WTC11 (cell line): ENCODE results near the gene C5orf24. TPM values are rescaled to one million over a fixed set of nuclear protein-coding genes. Genes with fewer than 3 reads are reported as not detected.
A peak's percentile ranks its signal among the peaks of the same experiment; 100 is the strongest.

Source experiments
- AFF4 ChIP-seq: sonication (generic); formaldehyde crosslinking; IDR thresholded peaks from 2 replicates; pipeline ENCODE4 v1.8.1; 2023; ENCODE audit warnings: mild to moderate bottlenecking, missing genetic modification reagents, borderline replicate concordance
- ATF1 ChIP-seq: sonication (generic); formaldehyde crosslinking; IDR thresholded peaks from 2 replicates; pipeline ENCODE4 v1.8.1; 2023; ENCODE audit warnings: mild to moderate bottlenecking, moderate library complexity, missing genetic modification reagents
- ATF2 ChIP-seq: sonication (generic); formaldehyde crosslinking; IDR thresholded peaks from 2 replicates; pipeline ENCODE4 v1.8.1; 2022; ENCODE audit warnings: low read depth, missing genetic modification reagents, borderline replicate concordance
- ATF6 ChIP-seq: sonication (generic); formaldehyde crosslinking; IDR thresholded peaks from 2 replicates; pipeline ENCODE4 v1.8.1; 2023; ENCODE audit warnings: mild to moderate bottlenecking, missing genetic modification reagents
- CBFB ChIP-seq: sonication (generic); formaldehyde crosslinking; IDR thresholded peaks from 2 replicates; pipeline ENCODE4 v1.8.1; 2022; ENCODE audit warnings: mild to moderate bottlenecking, low read depth, missing genetic modification reagents
- CDX4 ChIP-seq: fragments of 250-450 bp; sonication (Bioruptor Pico); IDR thresholded peaks from 2 replicates; pipeline ENCODE4 v1.9.0; 2021; ENCODE audit warnings: moderate library complexity, mild to moderate bottlenecking, inconsistent platforms, borderline replicate concordance
- CREM ChIP-seq: sonication (generic); formaldehyde crosslinking; IDR thresholded peaks from 2 replicates; pipeline ENCODE4 v1.8.1; 2022; ENCODE audit warnings: mild to moderate bottlenecking, missing genetic modification reagents, moderate library complexity
- E2F5 ChIP-seq: sonication (generic); formaldehyde crosslinking; IDR thresholded peaks from 2 replicates; pipeline ENCODE4 v1.8.1; 2022; ENCODE audit warnings: mild to moderate bottlenecking, moderate library complexity, missing genetic modification reagents
- EMX1 ChIP-seq: fragments of 250-450 bp; sonication (Bioruptor Pico); IDR thresholded peaks from 2 replicates; pipeline ENCODE4 v1.8.0; 2021; ENCODE audit warnings: mild to moderate bottlenecking
- ESRRA ChIP-seq: sonication (generic); formaldehyde crosslinking; IDR thresholded peaks from 2 replicates; pipeline ENCODE4 v1.8.1; 2022; ENCODE audit warnings: mild to moderate bottlenecking, missing genetic modification reagents, borderline replicate concordance
- FOXK1 ChIP-seq: sonication (generic); formaldehyde crosslinking; IDR thresholded peaks from 2 replicates; pipeline ENCODE4 v1.8.0; 2022; ENCODE audit warnings: mild to moderate bottlenecking, moderate library complexity, missing genetic modification reagents
- FOXP1 ChIP-seq: sonication (generic); formaldehyde crosslinking; IDR thresholded peaks from 2 replicates; pipeline ENCODE4 v1.8.0; 2022; ENCODE audit warnings: missing genetic modification reagents, mild to moderate bottlenecking, moderate library complexity, borderline replicate concordance
- HMGXB4 ChIP-seq: sonication (generic); formaldehyde crosslinking; IDR thresholded peaks from 2 replicates; pipeline ENCODE4 v1.8.1; 2023; ENCODE audit warnings: mild to moderate bottlenecking, moderate library complexity, missing genetic modification reagents
- JUN ChIP-seq: sonication (generic); formaldehyde crosslinking; IDR thresholded peaks from 2 replicates; pipeline ENCODE4 v1.8.0; 2023; ENCODE audit warnings: mild to moderate bottlenecking, missing genetic modification reagents
- NFE2L1 ChIP-seq: sonication (generic); formaldehyde crosslinking; IDR thresholded peaks from 2 replicates; pipeline ENCODE4 v1.8.1; 2023; ENCODE audit warnings: missing genetic modification reagents
- NFYB ChIP-seq: sonication (generic); formaldehyde crosslinking; conservative IDR thresholded peaks from 2 replicates; pipeline ENCODE4 v1.8.0; 2022; ENCODE audit warnings: low read depth, missing genetic modification reagents
- PRRX2 ChIP-seq: fragments of 250-450 bp; sonication (Bioruptor Pico); IDR thresholded peaks from 2 replicates; pipeline ENCODE4 v1.8.0; 2021; ENCODE audit warnings: mild to moderate bottlenecking
- SOX15 ChIP-seq: fragments of 250-450 bp; sonication (Bioruptor Pico); IDR thresholded peaks from 2 replicates; pipeline ENCODE4 v1.9.0; 2021; ENCODE audit warnings: mild to moderate bottlenecking
- SP1 ChIP-seq: sonication (generic); formaldehyde crosslinking; conservative IDR thresholded peaks from 2 replicates; pipeline ENCODE4 v1.8.1; 2022; ENCODE audit warnings: missing genetic modification reagents
- ZMAT4 ChIP-seq: fragments of 250-450 bp; sonication (Bioruptor Pico); IDR thresholded peaks from 2 replicates; pipeline ENCODE4 v1.9.0; 2021; ENCODE audit warnings: mild to moderate bottlenecking
- ZNF219 ChIP-seq: sonication (generic); formaldehyde crosslinking; IDR thresholded peaks from 2 replicates; pipeline ENCODE4 v1.8.0; 2023; ENCODE audit warnings: missing genetic modification reagents, mild to moderate bottlenecking, borderline replicate concordance
- ZNF263 ChIP-seq: sonication (generic); formaldehyde crosslinking; IDR thresholded peaks from 2 replicates; pipeline ENCODE4 v1.8.1; 2022; ENCODE audit warnings: low read depth, mild to moderate bottlenecking, moderate library complexity, missing genetic modification reagents
- ZNF512 ChIP-seq: sonication (generic); formaldehyde crosslinking; IDR thresholded peaks from 2 replicates; pipeline ENCODE4 v1.8.1; 2022; ENCODE audit warnings: missing genetic modification reagents, borderline replicate concordance
- ZNF671 ChIP-seq: fragments of 250-450 bp; sonication (Bioruptor Pico); IDR thresholded peaks from 2 replicates; pipeline ENCODE4 v1.8.0; 2021; ENCODE audit warnings: mild to moderate bottlenecking
- total RNA-seq: library from RNA; stranded (reverse); gene quantifications from 3 replicates; pipeline ENCODE4 v1.2.3, GENCODE V29; 2021

The C5orf24 gene
- total RNA-seq, 1 experiment from 2014 or later, result 15.7 TPM

- no peak for TF ChIP-seq ATF2
- no peak for TF ChIP-seq CREM (CRISPR knock-in tag)
- 0 out of 2 replicates have a peak, but pooled peaks have one; percentile 36 for TF ChIP-seq ATF1
- TF ChIP-seq CBFB (CRISPR knock-in tag), result no peak
- TF ChIP-seq CDX4, result no peak
- no peak for TF ChIP-seq ZMAT4 (CRISPR knock-in tag)
- no peak for TF ChIP-seq ZNF512 (CRISPR knock-in tag)
- 0 out of 2 replicates have a peak, but pooled peaks have one; percentile 15 for TF ChIP-seq ZNF671 (CRISPR knock-in tag)
- no peak for TF ChIP-seq FOXP1 (CRISPR knock-in tag)
- TF ChIP-seq AFF4, result no peak
- TF ChIP-seq ZNF263, result no peak
- no peak for TF ChIP-seq FOXK1 (CRISPR knock-in tag)
- TF ChIP-seq JUN, result 0 out of 2 replicates have a peak, but pooled peaks have one; percentile 8
- TF ChIP-seq ESRRA (CRISPR knock-in tag), result no peak
- no peak for TF ChIP-seq E2F5 (CRISPR knock-in tag)
- TF ChIP-seq SP1, result no peak
- TF ChIP-seq NFYB (CRISPR knock-in tag), result no peak
- TF ChIP-seq HMGXB4 (CRISPR knock-in tag), result peak; percentile 63; the same call in 1 of the 2 replicates
- TF ChIP-seq ATF6, result no peak
- no peak for TF ChIP-seq NFE2L1 (CRISPR knock-in tag)
- TF ChIP-seq ZNF219 (CRISPR knock-in tag), result no peak
- TF ChIP-seq PRRX2 (CRISPR knock-in tag), result no peak
- no peak for TF ChIP-seq SOX15 (CRISPR knock-in tag)
- no peak for TF ChIP-seq EMX1 (CRISPR knock-in tag)
Observed at GRCh38 chr5:134905246-134905996, 59.7 kb downstream of the C5orf24 start (continued).
